H1 (cell line): ENCODE measurements around the gene NUP205. TPM values are rescaled to one million over a fixed set of nuclear protein-coding genes. Genes with fewer than 3 reads are reported as not detected.
"Not testable (repeated sequence)": the region's sequence is repeated elsewhere in the genome, so short reads cannot be mapped to it uniquely, and the experiment has no call there.

Experiments used
- CTCF ChIA-PET: fragments of 300-600 bp; sonication (Branson Sonifier 250); formaldehyde crosslinking; loops from one replicate; lab custom pipeline; 2021; ENCODE audit not compliant: partially characterized antibody; lab: Charles Lee
- POLR2A ChIA-PET: fragments of 300-600 bp; sonication (Branson Sonifier 250); formaldehyde crosslinking; loops from one replicate; lab custom pipeline; 2021; ENCODE audit warnings: inconsistent platforms; ENCODE audit not compliant: partially characterized antibody; lab: Charles Lee
- DNase-seq, 2 experiments: peaks; one replicate each; pipeline versions ENCODE4 v3.0.0 to v3.0.0-alpha.2; 2010 to 2022; ENCODE audit warnings: low spot score in 2 of 2, low read depth in 1 of 2, mixed read lengths in 1 of 2
- FAIRE-seq: peaks from 2 replicates; lab custom pipeline; 2011; peaks lifted over from hg19 to GRCh38; lab: Jason Lieb, UNC
- H2AFZ ChIP-seq: 2 replicates; pipeline ENCODE4 v1.8.1; 2012; ENCODE audit warnings: low read length, inconsistent platforms
- H2AK5ac ChIP-seq: 2 replicates; pipeline ENCODE4 v1.6.1; 2013; ENCODE audit warnings: low read depth, low read length
- H2BK120ac ChIP-seq: replicated peaks from 2 replicates; pipeline ENCODE3; 2013; ENCODE audit warnings: low read depth, low read length, inconsistent platforms
- H2BK12ac ChIP-seq: 2 replicates; pipeline ENCODE4 v1.6.1; 2013; ENCODE audit warnings: low read depth, low read length
- H2BK15ac ChIP-seq: 2 replicates; pipeline ENCODE4 v1.6.1; 2013; ENCODE audit warnings: low read length
- H2BK20ac ChIP-seq: 2 replicates; pipeline ENCODE4 v1.6.1; 2013; ENCODE audit warnings: low read length
- H2BK5ac ChIP-seq: 2 replicates; pipeline ENCODE4 v1.6.1; 2013; ENCODE audit warnings: low read depth, low read length
- H3K14ac ChIP-seq: 2 replicates; pipeline ENCODE4 v1.6.1; 2013; ENCODE audit warnings: inconsistent platforms; ENCODE audit not compliant: insufficient read length
- H3K18ac ChIP-seq: 2 replicates; pipeline ENCODE4 v1.6.1; 2013; ENCODE audit warnings: low read length; ENCODE audit errors: extremely low read depth
- H3K23ac ChIP-seq: 2 replicates; pipeline ENCODE4 v1.6.1; 2013; ENCODE audit warnings: inconsistent platforms; ENCODE audit not compliant: insufficient read length
- H3K23me2 ChIP-seq: 2 replicates; pipeline ENCODE4 v1.6.1; 2013; ENCODE audit warnings: low read depth, low read length
- H3K27ac ChIP-seq: 2 replicates; pipeline ENCODE4 v1.6.1; 2011; ENCODE audit warnings: low read depth, low read length, inconsistent platforms
- H3K27me3 ChIP-seq, 4 experiments: replicated peaks in 1 of 4; 1 replicate in 1 of 4; 2 replicates in 3 of 4; pipeline versions ENCODE4 v1.6.1 to v1.8.1; 2011 to 2013; ENCODE audit warnings: low read length in 3 of 4, mild to moderate bottlenecking in 3 of 4, inconsistent platforms in 2 of 4, mixed read lengths in 2 of 4, moderate library complexity in 1 of 4; ENCODE audit not compliant: control insufficient read depth in 3 of 4, insufficient read depth in 3 of 4; ENCODE audit errors: extremely low read depth in 1 of 4
- H3K36me3 ChIP-seq, 4 experiments: 2 replicates each; pipeline versions ENCODE4 v1.6.1 to v1.8.1; 2011 to 2013; ENCODE audit warnings: mild to moderate bottlenecking in 4 of 4, low read length in 3 of 4, moderate library complexity in 2 of 4, control low read depth in 1 of 4, inconsistent platforms in 1 of 4; ENCODE audit not compliant: insufficient read depth in 4 of 4, control insufficient read depth in 2 of 4
- H3K4ac ChIP-seq: replicated peaks from 2 replicates; pipeline ENCODE3; 2013; ENCODE audit warnings: low read length, low read depth, mixed read lengths, inconsistent platforms; ENCODE audit not compliant: insufficient read length
- H3K4me1 ChIP-seq, 4 experiments: replicated peaks in 1 of 4; 1 replicate in 1 of 4; 2 replicates in 3 of 4; pipeline versions ENCODE4 v1.6.1 to v1.8.1; 2011 to 2013; ENCODE audit warnings: low read length in 3 of 4, inconsistent platforms in 2 of 4, mixed read lengths in 1 of 4; ENCODE audit not compliant: insufficient read depth in 4 of 4, control insufficient read depth in 3 of 4
- H3K4me2 ChIP-seq, 2 experiments: 2 replicates each; pipeline versions ENCODE4 v1.6.1 to v1.8.1; 2011 to 2013; ENCODE audit warnings: low read depth in 2 of 2, low read length in 2 of 2, control low read depth in 1 of 2, inconsistent platforms in 1 of 2, mild to moderate bottlenecking in 1 of 2; ENCODE audit not compliant: insufficient read depth in 1 of 2
- H3K4me3 ChIP-seq, 4 experiments: fragments of 200-600, 300-600 bp in 1 of 4; sonication (generic), shearing (Covaris generic), sonication (Bioruptor Twin) in 1 of 4; 2 replicates each; pipeline versions ENCODE4 v1.5.1 to v1.8.1; 2011 to 2016; ENCODE audit warnings: low read length in 4 of 4, low read depth in 3 of 4, control low read depth in 2 of 4, inconsistent platforms in 2 of 4, mild to moderate bottlenecking in 2 of 4, mixed read lengths in 1 of 4, moderate library complexity in 1 of 4; ENCODE audit not compliant: insufficient read depth in 2 of 4; ENCODE audit errors: extremely low read depth in 1 of 4
- H3K56ac ChIP-seq: replicated peaks from 2 replicates; pipeline ENCODE3; 2013; ENCODE audit warnings: low read depth, mild to moderate bottlenecking, mixed read lengths, low read length, inconsistent platforms; ENCODE audit not compliant: insufficient read length
- H3K79me1 ChIP-seq: 2 replicates; pipeline ENCODE4 v1.6.1; 2013; ENCODE audit warnings: low read depth, low read length, control low read depth
- H3K79me2 ChIP-seq, 2 experiments: 2 replicates each; pipeline versions ENCODE4 v1.6.1 to v1.8.1; 2012 to 2013; ENCODE audit warnings: low read length in 2 of 2, mild to moderate bottlenecking in 2 of 2, inconsistent platforms in 1 of 2; ENCODE audit not compliant: insufficient read depth in 2 of 2, control insufficient read depth in 1 of 2
- H3K9ac ChIP-seq, 4 experiments: replicated peaks in 1 of 4; 1 replicate in 1 of 4; 2 replicates in 3 of 4; pipeline versions ENCODE4 v1.6.1 to v1.8.1; 2011 to 2013; ENCODE audit warnings: low read depth in 3 of 4, low read length in 3 of 4, control low read depth in 2 of 4, mild to moderate bottlenecking in 2 of 4, moderate library complexity in 2 of 4, inconsistent platforms in 1 of 4; ENCODE audit errors: extremely low read depth in 1 of 4
- H3K9me3 ChIP-seq, 2 experiments: 2 replicates each; pipeline versions ENCODE4 v1.6.1 to v1.8.1; 2012 to 2013; ENCODE audit warnings: mild to moderate bottlenecking in 2 of 2, moderate library complexity in 2 of 2, control low read depth in 1 of 2, inconsistent platforms in 1 of 2, low read depth in 1 of 2, low read length in 1 of 2, mixed read lengths in 1 of 2; ENCODE audit not compliant: insufficient read depth in 2 of 2
- H4K20me1 ChIP-seq, 2 experiments: replicated peaks in 1 of 2; 2 replicates each; pipeline versions ENCODE3 to v1.8.1; 2011 to 2013; ENCODE audit warnings: inconsistent platforms in 2 of 2, low read length in 2 of 2, mild to moderate bottlenecking in 1 of 2; ENCODE audit not compliant: insufficient read depth in 2 of 2, control insufficient read depth in 1 of 2
- H4K5ac ChIP-seq: 2 replicates; pipeline ENCODE4 v1.6.1; 2013; ENCODE audit warnings: low read length, low read depth, mixed read lengths, inconsistent platforms; ENCODE audit not compliant: insufficient read length
- H4K8ac ChIP-seq: 2 replicates; pipeline ENCODE4 v1.8.0; 2013; ENCODE audit warnings: mild to moderate bottlenecking, moderate library complexity, low read length, inconsistent platforms; ENCODE audit not compliant: insufficient read depth; ENCODE audit errors: extremely low read depth
- H4K91ac ChIP-seq: replicated peaks from 2 replicates; pipeline ENCODE3; 2013; ENCODE audit warnings: low read length, mixed read lengths, inconsistent platforms; ENCODE audit not compliant: insufficient read length
- WGBS, 2 experiments: shearing (Covaris generic) in 1 of 2; methylation state at CpG; one replicate each; pipeline versions ENCODE4 v1.1.6 to v1.1.7; 2013 to 2015; ENCODE audit warnings: low lambda C conversion rate in 2 of 2, mixed read lengths in 2 of 2, inconsistent platforms in 1 of 2, low coverage in 1 of 2, missing lambda C conversion rate in 1 of 2; ENCODE audit not compliant: insufficient replicate concordance in 2 of 2, insufficient coverage in 1 of 2, insufficient read length in 1 of 2; ENCODE audit errors: extremely low coverage in 1 of 2, missing lambda C conversion rate in 1 of 2; 5-methylcytosine and 5-hydroxymethylcytosine counted together
- polyA plus RNA-seq, 7 experiments: library from polyadenylated mRNA; depleted of rRNA in 3 of 7; stranded (reverse) in 5 of 7; unstranded in 2 of 7; fragments of >200 nt in 5 of 7; fragments of 200-250 nt in 2 of 7; gene quantifications; 1 replicate in 5 of 7; 2 replicates in 1 of 7; 4 replicates in 1 of 7; pipeline versions ENCODE4 v1.2.1 to v1.2.3, GENCODE V29; 2011 to 2013; ENCODE audit warnings: missing spikeins in 2 of 7, mixed read lengths in 2 of 7
- total RNA-seq: library from RNA; stranded (reverse); fragmentation: NEBNext Ultra II Directional; extraction: Animal tissue kit (Norgen Biotek cat#: 25700); gene quantifications from 2 replicates; pipeline ENCODE4 v1.2.1, GENCODE V29; 2021

The NUP205 gene
- total and polyA plus RNA-seq, 2 of the 8 experiments (the other 6 are each of a cell fraction or from before 2014, with no cell fraction given): 148 to 216 TPM

- H2AFZ ChIP-seq, H3K27ac ChIP-seq, H3K4me3 ChIP-seq, H3K56ac ChIP-seq, H3K27me3 ChIP-seq, H2BK5ac ChIP-seq, H3K4me2 ChIP-seq, H3K18ac ChIP-seq, H2BK15ac ChIP-seq, H2BK120ac ChIP-seq, H3K4ac ChIP-seq, H3K79me1 ChIP-seq, FAIRE-seq, H4K91ac ChIP-seq, DNase-seq, H3K9ac ChIP-seq, H4K20me1 ChIP-seq, H3K14ac ChIP-seq, POLR2A ChIA-PET, H4K5ac ChIP-seq, H2BK12ac ChIP-seq, H3K9me3 ChIP-seq, H3K4me1 ChIP-seq, H3K36me3 ChIP-seq, H3K23ac ChIP-seq, H4K8ac ChIP-seq, H3K23me2 ChIP-seq, H2AK5ac ChIP-seq, H2BK20ac ChIP-seq: not testable (repeated sequence)
- CTCF ChIA-PET: interaction anchor here (6.2 to 8.9 kb wide), 2 partner anchors 14 to 41 kb away, joined by 89 to 133 read pairs; no protein-coding TSS in a partner anchor
- 62% methylated on average over 6 of the region's 6 CpGs; no CpG with 5 or more reads in 1 of the 2 experiments for WGBS, 2 experiments
- H3K79me2 ChIP-seq: peaks cover 3 to 87% of the 10 kb centered on the region in 2 experiments; a peak in 3 of 4 replicates
Measured at GRCh38 chr7:135668852-135669395, 111.2 kb downstream of the NUP205 start.
